GM21825 (cell line): Measurements from ENCODE around the gene PCED1B.

Experiments used
- ATAC-seq: cut with Tn5 transposase; IDR thresholded peaks from one replicate; pipeline ENCODE4 v1.9.1; 2021; ENCODE audit warnings: mild to moderate bottlenecking, moderate library complexity; ENCODE audit not compliant: unreplicated experiment

The PCED1B gene

DNA sequence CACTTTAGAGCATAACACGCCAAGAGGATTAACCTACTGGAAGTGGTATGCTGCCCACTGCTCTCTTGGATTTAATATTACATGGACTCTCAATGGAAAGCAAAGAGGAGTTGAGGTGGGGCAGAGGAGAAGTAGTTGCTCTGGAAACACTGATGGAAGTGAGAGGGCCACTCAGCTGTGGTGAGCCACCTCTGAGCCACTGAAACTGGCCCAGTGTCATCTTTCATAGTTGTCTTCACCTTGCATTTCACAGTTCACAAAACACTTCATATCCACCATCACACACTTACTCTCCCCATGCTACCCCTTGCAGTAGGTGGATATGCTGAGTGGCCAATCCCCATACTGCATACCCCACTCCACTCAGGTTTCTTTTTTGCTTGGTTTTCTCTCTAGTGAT lies 12.2 kb upstream of the PCED1B start:
- ATAC-seq: no peak

DNA sequence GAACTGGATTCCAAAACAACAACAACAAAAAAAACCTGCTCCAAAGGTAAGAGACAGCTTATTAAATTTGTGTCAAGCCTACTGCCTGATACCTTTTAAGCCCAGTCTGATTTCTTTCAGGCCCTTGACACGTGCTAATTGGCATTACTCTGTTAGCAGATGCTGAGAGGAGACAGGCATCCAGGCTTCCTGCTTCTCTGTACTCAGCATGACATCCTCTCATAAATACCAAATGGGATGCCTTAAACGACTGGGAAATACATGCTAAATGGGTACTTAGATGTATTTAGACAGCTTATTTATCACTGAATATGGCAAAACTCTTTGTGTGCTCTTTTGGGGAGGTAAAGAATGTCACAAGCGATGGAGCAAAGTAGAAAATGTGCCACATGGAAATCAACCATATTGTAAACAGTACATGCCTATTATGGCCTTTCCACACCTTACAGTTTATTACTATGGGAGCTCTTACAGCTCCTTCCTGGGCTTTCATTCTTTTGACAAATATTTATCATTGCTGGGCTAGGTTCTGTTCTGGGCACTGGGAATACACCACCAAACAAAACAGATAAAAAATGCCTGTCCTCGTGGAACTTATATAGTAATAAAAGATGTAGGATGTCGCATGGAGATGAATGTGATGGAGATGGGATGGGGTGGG lies 11.5 kb upstream of the PCED1B start:
- no peak for ATAC-seq

GRCh38 chr12:47068539-47068938 lies 10.9 kb upstream of the PCED1B start:
- no peak for ATAC-seq

- no peak for ATAC-seq
These were observed 9.1 kb upstream of the PCED1B start for GRCh38 chr12:47070310-47070709.

- ATAC-seq: no peak
These were observed 8.1 kb upstream of the PCED1B start for GRCh38 chr12:47071241-47071852.

GRCh38 chr12:47073951-47074350 lies 5.5 kb upstream of the PCED1B start:
- ATAC-seq: no peak

DNA sequence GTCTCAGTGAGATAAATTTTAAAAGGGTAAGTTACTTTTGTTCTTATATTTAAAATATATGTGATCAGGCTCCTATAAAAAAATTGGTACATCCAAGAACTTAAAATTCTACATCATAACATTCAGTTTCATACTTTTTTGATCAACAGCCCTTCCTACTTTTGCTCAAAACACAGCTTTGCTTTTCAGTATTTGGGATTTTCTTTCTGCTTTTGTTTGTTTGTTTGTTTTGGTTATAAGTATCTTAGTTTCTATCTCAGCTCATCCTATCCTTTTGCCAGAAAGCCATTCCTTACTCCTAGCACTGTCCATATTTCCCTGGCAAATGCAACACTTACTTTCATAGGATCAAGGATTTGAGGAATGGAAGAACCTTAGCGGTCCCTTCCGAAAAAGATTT lies 4.7 kb upstream of the PCED1B start:
- ATAC-seq: no peak

GRCh38 chr12:47075192-47076084 lies 4.0 kb upstream of the PCED1B start:
- no peak for ATAC-seq

DNA sequence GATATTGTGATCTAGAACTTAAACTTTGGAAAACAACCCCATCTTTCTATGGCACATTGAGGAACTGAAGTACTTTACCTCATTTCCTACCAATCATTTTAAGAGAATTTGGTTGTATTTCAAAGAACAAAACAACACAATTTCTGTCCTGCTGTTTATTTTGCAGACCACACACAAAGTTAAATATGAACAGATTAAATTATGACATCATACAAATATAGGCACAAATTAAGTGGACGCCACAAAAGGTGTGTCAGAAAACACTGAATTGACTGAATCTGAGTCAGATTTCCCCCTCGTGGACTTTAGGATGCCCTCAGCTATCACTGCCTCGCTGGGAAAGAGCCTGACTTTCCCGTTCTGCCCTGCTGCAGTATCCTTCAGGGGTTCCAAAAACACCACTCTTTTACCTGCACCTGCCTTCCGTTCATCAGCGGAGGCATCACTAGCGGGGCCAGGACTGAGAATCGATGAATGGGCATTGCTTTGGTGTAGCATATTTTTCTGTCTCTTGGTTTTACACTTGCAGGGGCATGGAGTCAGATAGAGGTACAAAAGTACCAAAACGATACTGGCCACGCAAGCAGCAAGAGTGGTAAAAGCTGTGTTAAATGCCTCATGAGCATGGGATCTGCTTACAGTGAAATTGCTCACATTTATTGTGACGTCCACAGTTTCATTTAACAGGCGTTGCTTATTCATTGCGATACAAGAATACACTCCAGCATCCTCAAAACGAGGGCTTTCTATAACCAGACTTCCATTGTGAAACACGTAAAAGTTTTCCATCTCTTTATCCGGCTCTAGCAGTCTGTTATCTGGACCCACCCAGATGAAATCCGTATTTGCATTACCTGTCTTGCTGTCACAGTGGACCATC lies 2.0 kb upstream of the PCED1B start:
- ATAC-seq: no peak

DNA sequence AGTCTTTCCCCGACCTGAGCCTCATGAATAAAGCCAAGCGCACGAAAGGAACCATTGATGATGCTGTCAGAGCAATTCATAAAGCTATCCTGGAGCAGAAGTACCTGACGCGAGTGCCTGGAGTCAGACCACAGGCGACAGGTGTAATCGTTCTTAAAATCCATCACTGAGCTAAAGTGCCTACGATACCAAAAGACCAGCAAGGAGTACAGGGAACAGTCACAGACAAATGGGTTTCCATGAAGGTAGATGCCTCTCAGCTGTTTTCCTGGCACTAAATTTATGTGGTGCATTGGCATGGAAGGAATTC lies 1.4 kb upstream of the PCED1B start:
- no peak for ATAC-seq

- no peak for ATAC-seq
These were observed 521 bp upstream of the PCED1B start for GRCh38 chr12:47078733-47079467.

- ATAC-seq: peak; percentile 21
These were observed 732 bp downstream of the PCED1B start for GRCh38 chr12:47079981-47080724.

DNA sequence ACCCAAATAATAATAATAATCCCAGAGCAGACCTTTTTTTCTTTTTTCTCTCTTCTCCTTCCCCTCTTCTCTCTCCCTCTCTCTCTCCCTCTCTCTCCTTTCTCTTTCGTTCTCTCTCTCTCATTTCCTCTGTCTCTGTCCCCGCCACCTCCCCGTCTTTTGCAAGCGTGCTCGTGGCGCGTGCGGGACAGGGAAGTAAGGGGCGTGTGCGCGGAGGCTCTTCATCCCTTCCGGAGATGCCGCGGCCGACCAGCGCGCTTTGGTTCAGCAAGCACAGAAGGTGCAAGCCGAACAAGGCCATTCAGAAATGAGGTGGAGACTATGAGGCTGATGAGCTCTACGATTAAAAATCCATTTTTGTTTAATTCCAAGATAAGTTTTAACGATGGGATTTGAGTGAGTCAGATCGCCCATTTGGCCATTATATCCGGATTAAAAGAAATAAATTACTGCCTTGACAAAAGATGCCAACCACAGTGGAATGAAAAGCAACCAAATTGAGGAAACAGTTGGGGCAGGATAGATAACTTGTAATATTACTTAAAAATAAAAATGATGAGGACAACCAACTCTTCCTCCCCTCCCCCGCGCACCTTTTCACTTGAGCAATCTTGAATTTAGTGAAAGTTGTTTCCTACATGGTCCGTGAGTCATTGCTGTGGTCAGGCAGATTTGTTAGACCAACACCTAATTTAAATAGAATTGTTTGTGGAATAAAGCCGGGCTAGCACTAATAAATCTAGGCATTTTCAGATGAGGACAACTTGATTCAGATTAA lies 1.5 kb downstream of the PCED1B start:
- ATAC-seq: no peak

- ATAC-seq: no peak
These were observed 2.9 kb downstream of the PCED1B start for GRCh38 chr12:47082283-47082682.

GRCh38 chr12:47082796-47083621 lies 3.6 kb downstream of the PCED1B start:
- no peak for ATAC-seq

DNA sequence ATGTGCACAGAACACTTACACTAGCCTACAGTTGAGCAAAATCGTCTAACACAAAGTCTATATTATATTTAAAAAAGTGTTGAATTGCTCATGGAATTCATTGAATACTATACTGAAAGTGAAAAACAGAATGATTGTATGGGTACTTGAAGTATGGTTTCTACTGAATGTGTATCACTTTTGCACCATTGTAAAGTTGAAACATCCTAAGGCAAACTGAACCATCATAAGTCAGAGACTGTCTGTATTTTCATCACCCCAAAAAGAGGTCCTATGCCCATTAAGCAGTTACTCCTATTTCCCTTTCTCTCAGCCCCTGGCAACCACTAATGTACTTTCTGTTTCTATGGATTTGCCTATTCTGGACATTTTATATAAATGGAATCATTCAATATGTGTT lies 4.8 kb downstream of the PCED1B start:
- ATAC-seq: no peak

GRCh38 chr12:47085815-47086252 lies 6.4 kb downstream of the PCED1B start:
- ATAC-seq: no peak

GRCh38 chr12:47087088-47087688 lies 7.8 kb downstream of the PCED1B start:
- ATAC-seq: no peak
